Keratinocyte (primary cell): ENCODE results near the gene PRKD1. TPM values are rescaled to one million over a fixed set of nuclear protein-coding genes. Genes with fewer than 3 reads are reported as not detected.

Source experiments
- DNase-seq: peaks from one replicate; pipeline ENCODE4 v3.0.0-alpha.2; 2011; ENCODE audit warnings: low read depth, missing footprints, low spot score
- FAIRE-seq: peaks from 2 replicates; lab custom pipeline; 2011; peaks lifted over from hg19 to GRCh38; lab: Jason Lieb, UNC
- H2AFZ ChIP-seq: 2 replicates; pipeline ENCODE4 v1.6.0; 2012; ENCODE audit warnings: low read length, control low read depth, inconsistent platforms; ENCODE audit not compliant: control insufficient read depth
- H3K27ac ChIP-seq: 2 replicates; pipeline ENCODE4 v1.5.1; 2011; ENCODE audit warnings: low read length; ENCODE audit not compliant: control insufficient read depth, insufficient read depth
- H3K27me3 ChIP-seq: 3 replicates; pipeline ENCODE4 v1.6.0; 2011; ENCODE audit warnings: low read length; ENCODE audit not compliant: control insufficient read depth, insufficient read depth; ENCODE audit errors: extremely low read depth
- H3K36me3 ChIP-seq, 2 experiments: 2 replicates in 1 of 2; 3 replicates in 1 of 2; pipeline ENCODE4 v1.5.1; 2011; ENCODE audit warnings: low read length in 2 of 2, mild to moderate bottlenecking in 1 of 2; ENCODE audit not compliant: control insufficient read depth in 2 of 2, insufficient read depth in 2 of 2; ENCODE audit errors: extremely low read depth in 1 of 2
- H3K4me1 ChIP-seq: 3 replicates; pipeline ENCODE4 v1.5.1; 2011; ENCODE audit warnings: low read length; ENCODE audit not compliant: control insufficient read depth, insufficient read depth; ENCODE audit errors: extremely low read depth
- H3K4me2 ChIP-seq: 3 replicates; pipeline ENCODE4 v1.6.0; 2011; ENCODE audit warnings: low read depth, low read length; ENCODE audit not compliant: control insufficient read depth, insufficient read depth; ENCODE audit errors: extremely low read depth
- H3K4me3 ChIP-seq, 3 experiments: fragments of 200-600 bp in 1 of 3; sonication (generic) in 1 of 3; 2 replicates in 2 of 3; 3 replicates in 1 of 3; pipeline ENCODE4 v1.5.1; 2011 to 2016; ENCODE audit warnings: low read length in 3 of 3, mild to moderate bottlenecking in 3 of 3, control low read depth in 2 of 3, inconsistent platforms in 1 of 3, low read depth in 1 of 3, mixed read lengths in 1 of 3, mixed run types in 1 of 3, moderate library complexity in 1 of 3; ENCODE audit not compliant: control insufficient read depth in 2 of 3, insufficient read depth in 2 of 3; ENCODE audit errors: extremely low read depth in 1 of 3
- H3K79me2 ChIP-seq: 2 replicates; pipeline ENCODE4 v1.6.0; 2012; ENCODE audit warnings: low read length; ENCODE audit not compliant: control insufficient read depth, insufficient read depth
- H3K9ac ChIP-seq: 3 replicates; pipeline ENCODE4 v1.6.0; 2011; ENCODE audit warnings: low read length; ENCODE audit not compliant: control insufficient read depth, insufficient read depth; ENCODE audit errors: extremely low read depth
- H3K9me1 ChIP-seq: 3 replicates; pipeline ENCODE4 v1.6.0; 2011; ENCODE audit warnings: low read length; ENCODE audit not compliant: control insufficient read depth, insufficient read depth; ENCODE audit errors: extremely low read depth
- H3K9me3 ChIP-seq: 2 replicates; pipeline ENCODE4 v1.5.1; 2012; ENCODE audit warnings: low read depth, low read length; ENCODE audit not compliant: control insufficient read depth
- H4K20me1 ChIP-seq: 3 replicates; pipeline ENCODE4 v1.6.0; 2011; ENCODE audit warnings: low read length; ENCODE audit not compliant: control insufficient read depth, insufficient read depth; ENCODE audit errors: extremely low read depth
- CTCF ChIP-seq, 3 experiments: IDR thresholded peaks in 1 of 3; conservative IDR thresholded peaks in 1 of 3; optimal IDR thresholded peaks in 1 of 3; 2 replicates in 2 of 3; 3 replicates in 1 of 3; pipeline versions ENCODE3 to v1.5.1; 2011; ENCODE audit warnings: low read length in 3 of 3, mild to moderate bottlenecking in 3 of 3, moderate library complexity in 2 of 3, control low read depth in 1 of 3, inconsistent platforms in 1 of 3; ENCODE audit not compliant: insufficient read depth in 2 of 3; ENCODE audit errors: extremely low read depth in 1 of 3
- EZH2 ChIP-seq: IDR thresholded peaks from one replicate; pipeline ENCODE4 v1.6.1; 2012; ENCODE audit warnings: inconsistent platforms, mild to moderate bottlenecking, low read length, moderate library complexity
- dilution Hi-C: fragments of 300-500 bp; cut with MboI; formaldehyde crosslinking; loops from one replicate; pipeline ENCODE4 v1.7.0; 2020; ENCODE audit warnings: low sequenced_read_pairs; ENCODE audit not compliant: extremely low pct_ligation_motif_present
- polyA plus RNA-seq, 5 experiments: library from polyadenylated mRNA; depleted of rRNA in 3 of 5; stranded (reverse) in 3 of 5; stranded (forward) in 1 of 5; unstranded in 1 of 5; fragments of >200 nt; gene quantifications; 1 replicate in 1 of 5; 2 replicates in 3 of 5; 3 replicates in 1 of 5; pipeline versions ENCODE4 v1.2.1 to v1.2.3, GENCODE V29; 2011 to 2012; ENCODE audit warnings: missing spikeins in 2 of 5, low read depth in 1 of 5, low replicate concordance in 1 of 5

Gene PRKD1
- polyA plus RNA-seq, 1 donor (not counting 4 experiments of a cell fraction or from before 2014, with no cell fraction given) = 0.49 TPM

- H3K9ac ChIP-seq = no peak overlapping the region
- dilution Hi-C loops = no loop called here
- H3K36me3 ChIP-seq = no peaks in the 10 kb centered on the region
- no peak overlapping the region for H2AFZ ChIP-seq
- no peaks in the 10 kb centered on the region for H3K9me3 ChIP-seq
- TF ChIP-seq EZH2 = no peak
- no peak for TF ChIP-seq CTCF (optimal IDR thresholded peaks at IDR 0.05 in 1 of 3, IDR thresholded peaks at IDR 0.05 in 1 of 3, conservative IDR thresholded peaks at IDR 0.05 in 1 of 3; ENCODE audit: extremely low read depth in 1 of 3, insufficient read depth in 2 of 3, low read length in 3 of 3)
- no peak overlapping the region for H3K4me3 ChIP-seq
- no peak overlapping the region for H3K4me2 ChIP-seq
- FAIRE-seq (no peak), DNase-seq (no peak)
- H3K4me1 ChIP-seq = no peaks in the 10 kb centered on the region
- no peaks in the 10 kb centered on the region for H4K20me1 ChIP-seq
- no peaks in the 10 kb centered on the region for H3K79me2 ChIP-seq
- no peak overlapping the region for H3K27ac ChIP-seq
- H3K27me3 ChIP-seq = no peaks in the 10 kb centered on the region
- H3K9me1 ChIP-seq = no peaks in the 10 kb centered on the region
These were observed 187.2 kb downstream of the PRKD1 start for GRCh38 chr14:29740491-29740890.

GRCh38 chr14:29738950-29739349, 188.7 kb downstream of the PRKD1 start:
- H3K9me3 ChIP-seq = no peaks in the 10 kb centered on the region
- FAIRE-seq (no peak), DNase-seq (no peak)
- no peak overlapping the region for H2AFZ ChIP-seq
- H3K36me3 ChIP-seq = no peaks in the 10 kb centered on the region
- H3K4me2 ChIP-seq = no peak overlapping the region
- no peaks in the 10 kb centered on the region for H3K4me1 ChIP-seq
- no peak overlapping the region for H3K27ac ChIP-seq
- H3K27me3 ChIP-seq = no peaks in the 10 kb centered on the region
- TF ChIP-seq EZH2 (no peak), CTCF (optimal IDR thresholded peaks at IDR 0.05 in 1 of 3, IDR thresholded peaks at IDR 0.05 in 1 of 3, conservative IDR thresholded peaks at IDR 0.05 in 1 of 3; ENCODE audit: extremely low read depth in 1 of 3, insufficient read depth in 2 of 3, low read length in 3 of 3) (no peak)
- H4K20me1 ChIP-seq = no peaks in the 10 kb centered on the region
- H3K9ac ChIP-seq = no peak overlapping the region
- no peak overlapping the region for H3K4me3 ChIP-seq
- no peaks in the 10 kb centered on the region for H3K79me2 ChIP-seq
- dilution Hi-C loops = no loop called here
- no peaks in the 10 kb centered on the region for H3K9me1 ChIP-seq
